Measurements from ENCODE around the gene HELZ2. TPM values are rescaled to one million over a fixed set of nuclear protein-coding genes. Genes with fewer than 3 reads are reported as not detected.
"Not testable (repeated sequence)": the region's sequence is repeated elsewhere in the genome, so short reads cannot be mapped to it uniquely, and the experiment has no call there.

HELZ2 gene
- total and polyA plus RNA-seq, 10 of the 15 experiments (the other 5 are each of a cell fraction or from before 2014, with no cell fraction given) = 0.05 to 33.3 (median 6.2) TPM

GRCh38 chr20:63572071-63572787 lies 1.8 kb downstream of the HELZ2 start (continued):
- no peak for TF ChIP-seq ZBTB40 (IDR thresholded peaks at IDR 0.05; ENCODE audit: borderline replicate concordance)
- no peak for TF ChIP-seq SREBF1 (IDR thresholded peaks at IDR 0.05; ENCODE audit: low read length)
- TF ChIP-seq GATAD2B (conservative IDR thresholded peaks at IDR 0.05; ENCODE audit: low read depth) = no peak
- TF ChIP-seq ZBTB33 (IDR thresholded peaks at IDR 0.05) = no peak
- no peak for TF ChIP-seq STAT1 (conservative IDR thresholded peaks at IDR 0.05)
- no peak for TF ChIP-seq SREBF2 (IDR thresholded peaks at IDR 0.05; ENCODE audit: low read length)

GRCh38 chr20:63571087-63571478 lies 3.0 kb downstream of the HELZ2 start:
- H3K27ac ChIP-seq (ENCODE audit: control insufficient read depth, insufficient read depth); FAIRE-seq; RAD21 ChIA-PET (ENCODE audit: unreplicated experiment); H3K27me3 ChIP-seq (replicated peaks in 1 of 2; ENCODE audit: control insufficient read depth in 2 of 2, insufficient read depth in 2 of 2, low read length in 1 of 2); ATAC-seq; H3K4me2 ChIP-seq (ENCODE audit: control insufficient read depth, insufficient read depth); BruUV-seq (replicated peaks); H3K79me2 ChIP-seq (ENCODE audit: control insufficient read depth, insufficient read depth, low read length); in situ Hi-C loops (cut with MboI); H4K20me1 ChIP-seq (ENCODE audit: control insufficient read depth, insufficient read depth); SMC1A ChIA-PET (ENCODE audit: uncharacterized antibody, unreplicated experiment); intact Hi-C loops (cut with micrococcal nuclease; ENCODE audit: unreplicated experiment); H3K4me3 ChIP-seq; DNase-seq (ENCODE audit: low read depth, low spot score); POLR2A ChIA-PET; H2AFZ ChIP-seq (ENCODE audit: control insufficient read depth, low read depth, low read length); H3K36me3 ChIP-seq (ENCODE audit: control insufficient read depth in 2 of 2, insufficient read depth in 2 of 2, low read length in 1 of 2); H3K9me3 ChIP-seq (replicated peaks; ENCODE audit: control insufficient read depth, insufficient read depth, low read length); CTCF ChIA-PET; H3K9ac ChIP-seq (ENCODE audit: control insufficient read depth, insufficient read depth, low read length): not testable (repeated sequence)
- H3K4me1 ChIP-seq (ENCODE audit: control insufficient read depth, insufficient read depth, low read length) = peaks cover 34% of the 10 kb centered on the region
- WGBS (ENCODE audit: insufficient coverage, insufficient replicate concordance, low lambda C conversion rate, missing lambda C conversion rate) = 53% methylated on average over 11 of the region's 11 CpGs

Measured in GM12878 (cell line).